Measurements from ENCODE around the gene FBLN2.

The FBLN2 gene

DNA sequence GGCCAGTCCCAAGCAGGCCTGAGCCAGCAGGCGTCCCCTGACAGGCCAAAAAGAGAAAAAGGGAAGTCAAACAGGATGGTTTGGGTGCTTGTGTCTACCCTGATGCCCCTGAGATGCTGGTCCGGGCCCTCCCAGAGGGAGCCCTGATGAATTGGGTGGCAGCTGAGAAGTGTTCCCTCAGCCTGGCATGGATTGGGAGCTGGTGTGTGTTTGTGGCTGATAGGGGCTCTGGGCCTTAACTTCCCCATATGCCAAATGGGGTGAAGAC, 1.4 kb downstream of the FBLN2 start:
- TF ChIP-seq, protein P1, sequence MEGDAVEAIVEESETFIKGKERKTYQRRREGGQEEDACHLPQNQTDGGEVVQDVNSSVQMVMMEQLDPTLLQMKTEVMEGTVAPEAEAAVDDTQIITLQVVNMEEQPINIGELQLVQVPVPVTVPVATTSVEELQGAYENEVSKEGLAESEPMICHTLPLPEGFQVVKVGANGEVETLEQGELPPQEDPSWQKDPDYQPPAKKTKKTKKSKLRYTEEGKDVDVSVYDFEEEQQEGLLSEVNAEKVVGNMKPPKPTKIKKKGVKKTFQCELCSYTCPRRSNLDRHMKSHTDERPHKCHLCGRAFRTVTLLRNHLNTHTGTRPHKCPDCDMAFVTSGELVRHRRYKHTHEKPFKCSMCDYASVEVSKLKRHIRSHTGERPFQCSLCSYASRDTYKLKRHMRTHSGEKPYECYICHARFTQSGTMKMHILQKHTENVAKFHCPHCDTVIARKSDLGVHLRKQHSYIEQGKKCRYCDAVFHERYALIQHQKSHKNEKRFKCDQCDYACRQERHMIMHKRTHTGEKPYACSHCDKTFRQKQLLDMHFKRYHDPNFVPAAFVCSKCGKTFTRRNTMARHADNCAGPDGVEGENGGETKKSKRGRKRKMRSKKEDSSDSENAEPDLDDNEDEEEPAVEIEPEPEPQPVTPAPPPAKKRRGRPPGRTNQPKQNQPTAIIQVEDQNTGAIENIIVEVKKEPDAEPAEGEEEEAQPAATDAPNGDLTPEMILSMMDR (IDR thresholded peaks at IDR 0.05; ENCODE audit: low read depth, low read length) = no peak
- no peak for TF ChIP-seq EZH2phosphoT487 (IDR thresholded peaks at IDR 0.05; ENCODE audit: low read depth)
- H3K36me3 ChIP-seq (replicated peaks; ENCODE audit: low read depth, low read length) = no peaks in the 10 kb centered on the region
- H3K9me3 ChIP-seq (ENCODE audit: insufficient read depth, low read length) = no peaks in the 10 kb centered on the region
- H3K27me3 ChIP-seq (ENCODE audit: low read depth, low read length) = peaks cover 24% of the 10 kb centered on the region
- no peaks in the 10 kb centered on the region for H3K4me1 ChIP-seq (ENCODE audit: low read length)
- no peak overlapping the region for H2AFZ ChIP-seq (ENCODE audit: low read depth, low read length)
- H4K20me1 ChIP-seq (ENCODE audit: insufficient read depth, low read length) = no peaks in the 10 kb centered on the region
- H3K9ac ChIP-seq (ENCODE audit: low read length) = no peak overlapping the region
- no peak overlapping the region for H3K4me3 ChIP-seq (ENCODE audit: low read length)
- no peaks in the 10 kb centered on the region for H3K79me2 ChIP-seq (ENCODE audit: low read length)
- H3K27ac ChIP-seq (ENCODE audit: low read length) = no peak overlapping the region
- no peak overlapping the region for H3K4me2 ChIP-seq (ENCODE audit: low read length)

DNA sequence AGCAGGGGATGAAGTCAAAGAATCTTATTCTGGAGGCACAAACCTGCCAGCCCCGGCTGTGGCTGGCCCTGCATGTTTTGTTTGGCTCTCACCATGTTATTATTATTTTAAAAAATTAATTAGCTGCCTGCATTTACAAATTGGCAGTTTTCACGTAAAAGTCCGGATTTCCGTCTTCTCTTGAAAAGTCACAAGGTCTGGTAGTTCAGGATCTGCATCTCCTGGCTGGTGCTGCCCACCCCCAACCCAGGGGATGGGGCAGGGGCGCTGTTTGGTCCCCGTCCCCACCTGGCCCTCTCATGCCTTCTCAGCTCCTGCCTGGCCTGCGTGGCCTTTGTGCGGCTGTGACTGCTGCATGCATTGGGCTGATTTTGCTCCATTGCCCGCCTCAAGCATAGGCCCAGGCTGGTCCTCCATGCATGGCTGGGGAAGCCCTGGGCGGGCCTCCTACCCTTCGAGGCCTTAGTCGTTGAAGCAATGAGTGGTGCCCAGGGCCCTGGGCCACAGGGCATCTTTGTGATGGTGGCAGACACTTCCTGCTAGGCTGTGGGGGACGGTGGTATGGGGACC, 2.0 kb downstream of the FBLN2 start:
- Histone ChIP-seq H3K4me1 (ENCODE audit: low read length) (no peaks in the 10 kb centered on the region), H3K36me3 (replicated peaks; ENCODE audit: low read depth, low read length) (no peaks in the 10 kb centered on the region), H3K4me3 (ENCODE audit: low read length) (no peak overlapping the region), H3K9me3 (ENCODE audit: insufficient read depth, low read length) (no peaks in the 10 kb centered on the region), H3K27ac (ENCODE audit: low read length) (no peak overlapping the region), H2AFZ (ENCODE audit: low read depth, low read length) (no peak overlapping the region), H4K20me1 (ENCODE audit: insufficient read depth, low read length) (no peaks in the 10 kb centered on the region), H3K27me3 (ENCODE audit: low read depth, low read length) (peaks cover 24% of the 10 kb centered on the region), H3K79me2 (ENCODE audit: low read length) (no peaks in the 10 kb centered on the region), H3K9ac (ENCODE audit: low read length) (no peak overlapping the region), H3K4me2 (ENCODE audit: low read length) (no peak overlapping the region)
- no peak for TF ChIP-seq EZH2phosphoT487 (IDR thresholded peaks at IDR 0.05; ENCODE audit: low read depth)
- TF ChIP-seq, protein P1 (IDR thresholded peaks at IDR 0.05; ENCODE audit: low read depth, low read length) = no peak

DNA sequence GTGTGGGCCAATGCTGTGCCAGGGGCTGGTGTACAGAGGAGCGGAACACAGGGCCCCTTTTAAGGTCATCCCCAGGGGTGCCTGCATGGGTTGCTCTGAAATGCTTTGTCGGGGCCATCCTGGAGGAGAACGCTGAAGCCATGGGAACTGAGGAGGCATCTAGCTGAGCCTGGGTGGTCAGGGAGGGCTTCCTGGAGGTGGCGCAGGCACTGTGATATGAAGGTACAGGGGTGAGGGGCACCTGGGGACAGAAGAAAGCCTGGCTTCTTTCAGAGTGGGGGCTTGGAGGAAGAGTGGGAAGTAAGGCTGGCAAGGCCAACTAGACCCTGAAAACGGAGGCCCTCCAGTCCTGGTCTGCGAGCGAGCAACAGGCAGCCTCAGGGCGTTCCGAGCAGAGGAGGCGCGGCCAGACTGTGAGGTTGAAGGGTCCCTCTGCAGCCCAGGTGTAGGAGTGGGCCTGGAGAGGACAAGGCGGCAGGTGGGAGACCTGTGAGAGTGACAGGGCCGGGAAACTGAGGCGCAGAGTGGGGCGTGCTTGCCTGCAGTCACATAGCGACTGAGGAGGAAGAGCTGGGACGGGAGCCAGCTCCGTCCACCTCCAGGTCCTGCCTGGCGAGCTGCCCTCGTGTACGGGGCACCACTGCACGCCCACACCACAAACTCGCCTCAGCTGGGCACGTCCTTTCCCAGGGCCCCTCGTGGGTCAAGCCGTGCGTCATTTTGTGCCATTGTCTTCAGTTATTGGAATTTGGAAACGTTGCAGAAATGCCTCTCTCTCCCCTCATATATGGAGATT, 4.1 kb downstream of the FBLN2 start:
- Histone ChIP-seq H3K79me2 (ENCODE audit: low read length) (no peaks in the 10 kb centered on the region), H4K20me1 (ENCODE audit: insufficient read depth, low read length) (no peaks in the 10 kb centered on the region), H3K36me3 (replicated peaks; ENCODE audit: low read depth, low read length) (no peaks in the 10 kb centered on the region), H3K27me3 (ENCODE audit: low read depth, low read length) (peaks cover 24% of the 10 kb centered on the region), H3K9ac (ENCODE audit: low read length) (no peak overlapping the region), H3K4me2 (ENCODE audit: low read length) (no peak overlapping the region), H2AFZ (ENCODE audit: low read depth, low read length) (no peak overlapping the region), H3K27ac (ENCODE audit: low read length) (no peak overlapping the region), H3K4me1 (ENCODE audit: low read length) (no peaks in the 10 kb centered on the region), H3K9me3 (ENCODE audit: insufficient read depth, low read length) (no peaks in the 10 kb centered on the region), H3K4me3 (ENCODE audit: low read length) (no peak overlapping the region)
- TF ChIP-seq, protein P1 (IDR thresholded peaks at IDR 0.05; ENCODE audit: low read depth, low read length) = no peak
- no peak for TF ChIP-seq EZH2phosphoT487 (IDR thresholded peaks at IDR 0.05; ENCODE audit: low read depth)

DNA sequence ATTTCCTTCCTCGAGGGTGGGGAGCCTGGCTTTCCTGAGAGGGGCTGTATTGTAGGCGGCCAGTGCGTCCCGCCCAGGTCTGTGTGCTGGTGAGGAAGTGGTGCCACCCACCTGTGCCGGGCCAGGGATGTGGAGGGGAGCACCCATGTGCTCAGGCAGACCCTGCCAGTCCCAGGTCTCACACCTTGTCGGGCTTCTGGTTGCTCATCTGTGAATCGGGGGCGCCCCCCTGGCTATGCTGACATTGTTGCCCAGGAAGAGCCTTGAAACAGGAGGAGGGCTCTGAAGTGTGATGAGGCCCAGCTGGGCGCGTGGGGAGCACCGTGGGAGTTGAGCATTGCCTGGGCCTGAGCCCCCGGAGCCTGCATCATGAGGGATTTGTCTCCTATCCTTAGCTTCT, 4.8 kb downstream of the FBLN2 start:
- H3K9me3 ChIP-seq (ENCODE audit: insufficient read depth, low read length) = no peaks in the 10 kb centered on the region
- H4K20me1 ChIP-seq (ENCODE audit: insufficient read depth, low read length) = no peaks in the 10 kb centered on the region
- H3K27ac ChIP-seq (ENCODE audit: low read length) = no peak overlapping the region
- peaks cover 24% of the 10 kb centered on the region for H3K27me3 ChIP-seq (ENCODE audit: low read depth, low read length)
- H3K79me2 ChIP-seq (ENCODE audit: low read length) = no peaks in the 10 kb centered on the region
- H3K4me1 ChIP-seq (ENCODE audit: low read length) = no peaks in the 10 kb centered on the region
- TF ChIP-seq, protein P1 (IDR thresholded peaks at IDR 0.05; ENCODE audit: low read depth, low read length) = no peak
- no peak for TF ChIP-seq EZH2phosphoT487 (IDR thresholded peaks at IDR 0.05; ENCODE audit: low read depth)
- no peak overlapping the region for H2AFZ ChIP-seq (ENCODE audit: low read depth, low read length)
- H3K36me3 ChIP-seq (replicated peaks; ENCODE audit: low read depth, low read length) = no peaks in the 10 kb centered on the region
- no peak overlapping the region for H3K4me2 ChIP-seq (ENCODE audit: low read length)
- H3K4me3 ChIP-seq (ENCODE audit: low read length) = no peak overlapping the region
- no peak overlapping the region for H3K9ac ChIP-seq (ENCODE audit: low read length)
